ENCODE data around the gene MOK. TPM values are rescaled to one million over a fixed set of nuclear protein-coding genes. Genes with fewer than 3 reads are reported as not detected.

The MOK gene
- polyA plus RNA-seq, 1 donor from 2014 or later: 63.6 TPM

- Histone ChIP-seq H3K9me3 (ENCODE audit: low read length) (no peaks in the 10 kb centered on the region), H3K9ac (ENCODE audit: low read length) (no peak overlapping the region), H3F3A (ENCODE audit: insufficient read depth, low read length, poor library complexity, severe bottlenecking) (no peaks in the 10 kb centered on the region), H3K27ac (ENCODE audit: low read length) (no peak overlapping the region), H3K4me2 (ENCODE audit: low read length) (no peak overlapping the region), H4K20me1 (ENCODE audit: insufficient read depth) (no peaks in the 10 kb centered on the region), H3K27me3 (ENCODE audit: insufficient read depth, low read depth, low read length) (no peaks in the 10 kb centered on the region), H3K9me2 (ENCODE audit: insufficient read depth, low read length) (no peaks in the 10 kb centered on the region), H3K4me3 (ENCODE audit: low read length) (no peak overlapping the region), H2AFZ (ENCODE audit: low read depth, low read length) (no peak overlapping the region), H3K79me2 (replicated peaks; ENCODE audit: insufficient read depth, low read length) (no peaks in the 10 kb centered on the region), H3K36me3 (ENCODE audit: insufficient read depth, low read length) (no peaks in the 10 kb centered on the region)
- TF ChIP-seq EZH2 (IDR thresholded peaks at IDR 0.05; ENCODE audit: borderline replicate concordance, insufficient read depth, low read length, poor library complexity, severe bottlenecking): no peak
- TF ChIP-seq TAF1 (IDR thresholded peaks at IDR 0.05; ENCODE audit: low read depth): no peak
- TF ChIP-seq RAD21 (conservative IDR thresholded peaks at IDR 0.05): no peak
- no peak for TF ChIP-seq POLR2AphosphoS5 (IDR thresholded peaks at IDR 0.05)
- no peak for TF ChIP-seq MXI1 (conservative IDR thresholded peaks at IDR 0.05; ENCODE audit: poor library complexity, severe bottlenecking)
- no peak for TF ChIP-seq EP300 (conservative IDR thresholded peaks at IDR 0.05; ENCODE audit: poor library complexity, severe bottlenecking)
These were observed 70.4 kb downstream of the MOK start for GRCh38 chr14:102234331-102235264.

- no peak overlapping the region for H3K4me2 ChIP-seq (ENCODE audit: low read length)
- no peaks in the 10 kb centered on the region for H3K36me3 ChIP-seq (ENCODE audit: insufficient read depth, low read length)
- H3K9me3 ChIP-seq (ENCODE audit: low read length): no peaks in the 10 kb centered on the region
- H4K20me1 ChIP-seq (ENCODE audit: insufficient read depth): no peaks in the 10 kb centered on the region
- no peak overlapping the region for H2AFZ ChIP-seq (ENCODE audit: low read depth, low read length)
- no peak overlapping the region for H3K4me3 ChIP-seq (ENCODE audit: low read length)
- H3F3A ChIP-seq (ENCODE audit: insufficient read depth, low read length, poor library complexity, severe bottlenecking): no peaks in the 10 kb centered on the region
- no peak overlapping the region for H3K27ac ChIP-seq (ENCODE audit: low read length)
- no peaks in the 10 kb centered on the region for H3K79me2 ChIP-seq (replicated peaks; ENCODE audit: insufficient read depth, low read length)
- no peaks in the 10 kb centered on the region for H3K27me3 ChIP-seq (ENCODE audit: insufficient read depth, low read depth, low read length)
- H3K9ac ChIP-seq (ENCODE audit: low read length): no peak overlapping the region
- no peak for TF ChIP-seq SMC3 (conservative IDR thresholded peaks at IDR 0.05; ENCODE audit: poor library complexity)
- TF ChIP-seq CTCF (IDR thresholded peaks at IDR 0.05; ENCODE audit: poor library complexity, severe bottlenecking): no peak
- no peak for TF ChIP-seq TAF1 (IDR thresholded peaks at IDR 0.05; ENCODE audit: low read depth)
- no peak for TF ChIP-seq EZH2 (IDR thresholded peaks at IDR 0.05; ENCODE audit: borderline replicate concordance, insufficient read depth, low read length, poor library complexity, severe bottlenecking)
- no peak for TF ChIP-seq REST (IDR thresholded peaks at IDR 0.05; ENCODE audit: borderline replicate concordance)
- no peak for TF ChIP-seq MXI1 (conservative IDR thresholded peaks at IDR 0.05; ENCODE audit: poor library complexity, severe bottlenecking)
- TF ChIP-seq RAD21 (conservative IDR thresholded peaks at IDR 0.05): no peak
- no peak for TF ChIP-seq POLR2AphosphoS5 (IDR thresholded peaks at IDR 0.05)
- no peak for TF ChIP-seq EP300 (conservative IDR thresholded peaks at IDR 0.05; ENCODE audit: poor library complexity, severe bottlenecking)
- no peaks in the 10 kb centered on the region for H3K9me2 ChIP-seq (ENCODE audit: insufficient read depth, low read length)
These were observed 71.9 kb downstream of the MOK start for GRCh38 chr14:102233081-102233480.

Data from neural cell (in vitro differentiated cells).